GM12891 (cell line): ENCODE data around the gene RELA.
A peak's percentile ranks its signal among the peaks of the same experiment; 100 is the strongest.

ENCODE experiments used
- DNase-seq: peaks from one replicate; pipeline ENCODE4 v3.0.0; 2011; ENCODE audit warnings: low spot score; ENCODE audit not compliant: insufficient read length
- FAIRE-seq: peaks from 2 replicates; lab custom pipeline; 2011; peaks lifted over from hg19 to GRCh38; lab: Jason Lieb, UNC
- PAX5 ChIP-seq: IDR thresholded peaks from 2 replicates; pipeline ENCODE4 v1.6.1; 2011; ENCODE audit warnings: low read length, moderate library complexity, mild to moderate bottlenecking; ENCODE audit not compliant: insufficient read depth, severe bottlenecking
- POLR2A ChIP-seq: IDR thresholded peaks from 2 replicates; pipeline ENCODE4 v1.6.1; 2011; ENCODE audit warnings: low read depth, low read length, control low read depth
- POLR2AphosphoS5 ChIP-seq: IDR thresholded peaks from 2 replicates; pipeline ENCODE4 v1.6.1; 2011; ENCODE audit warnings: low read depth, low read length, control low read depth
- POU2F2 ChIP-seq: IDR thresholded peaks from 2 replicates; pipeline ENCODE4 v1.6.1; 2011; ENCODE audit warnings: low read depth, mild to moderate bottlenecking, control low read depth, low read length, moderate library complexity
- SPI1 ChIP-seq: IDR thresholded peaks from 2 replicates; pipeline ENCODE4 v1.6.1; 2011; ENCODE audit warnings: low read depth, low read length, control low read depth
- TAF1 ChIP-seq: IDR thresholded peaks from 2 replicates; pipeline ENCODE4 v1.6.1; 2011; ENCODE audit warnings: low read depth, low read length, control low read depth

RELA gene

DNA sequence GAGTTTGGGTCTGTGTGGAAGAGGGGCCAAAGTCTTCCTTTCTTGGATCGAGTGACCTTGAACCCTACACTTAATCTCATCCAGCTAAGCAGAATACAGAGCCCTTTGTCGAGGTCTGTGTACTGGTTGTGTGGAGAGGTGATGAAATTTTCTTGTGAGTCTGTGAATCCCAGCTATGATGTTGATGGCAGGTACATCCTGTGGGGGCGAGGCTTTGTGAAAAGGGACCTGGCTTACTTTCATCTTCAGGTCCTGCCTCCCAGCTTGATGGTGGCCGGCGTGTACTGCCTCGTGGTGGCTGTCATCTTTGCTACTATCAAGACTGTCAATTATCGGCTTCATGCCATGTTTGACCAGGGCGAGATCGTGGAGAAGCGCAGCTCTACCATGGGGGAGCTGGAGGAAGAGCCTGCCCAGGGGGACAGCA is 46.1 kb downstream of the RELA start:
- TF ChIP-seq PAX5: no peak
- TF ChIP-seq POU2F2: no peak
- TF ChIP-seq SPI1: no peak
- no peak for TF ChIP-seq POLR2AphosphoS5
- no peak for TF ChIP-seq TAF1
- no peak for TF ChIP-seq POLR2A
- DNase-seq: no peak
- peak; percentile 75 for FAIRE-seq

DNA sequence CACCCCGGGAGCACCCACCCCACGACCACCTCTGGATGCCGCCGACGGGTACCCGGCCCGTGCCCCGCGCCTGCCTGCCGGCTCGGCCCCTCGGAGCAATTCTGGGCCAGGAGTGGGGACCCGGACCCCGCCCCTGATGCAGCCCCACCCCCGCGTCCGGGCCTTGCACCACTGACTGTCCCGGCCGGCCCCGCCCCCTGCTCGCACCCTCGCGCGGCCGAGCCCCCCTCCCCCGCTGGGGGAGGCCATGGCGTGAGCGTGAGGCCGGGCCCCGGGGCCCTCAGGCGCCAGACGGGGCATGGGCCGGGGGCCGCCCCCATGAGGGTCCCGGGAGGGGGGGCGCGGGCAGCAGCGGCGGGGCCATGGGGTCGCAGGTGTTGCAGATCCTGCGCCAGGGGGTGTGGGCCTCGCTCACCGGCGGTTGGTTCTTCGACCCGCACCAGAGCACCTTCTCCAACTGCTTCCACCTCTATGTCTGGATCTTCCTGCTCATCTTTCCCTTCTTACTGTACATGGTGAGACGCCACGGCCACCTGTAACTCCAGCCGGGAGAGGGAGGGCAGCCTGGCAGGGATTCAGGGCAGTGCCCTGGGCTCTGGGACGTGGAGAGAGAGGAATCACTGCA is 46.7 kb downstream of the RELA start:
- TF ChIP-seq PAX5 (no peak), POLR2A (no peak), POLR2AphosphoS5 (no peak), TAF1 (no peak; the same call in 1 of the 2 replicates)
- DNase-seq (peak; percentile 90), FAIRE-seq (no peak)

DNA sequence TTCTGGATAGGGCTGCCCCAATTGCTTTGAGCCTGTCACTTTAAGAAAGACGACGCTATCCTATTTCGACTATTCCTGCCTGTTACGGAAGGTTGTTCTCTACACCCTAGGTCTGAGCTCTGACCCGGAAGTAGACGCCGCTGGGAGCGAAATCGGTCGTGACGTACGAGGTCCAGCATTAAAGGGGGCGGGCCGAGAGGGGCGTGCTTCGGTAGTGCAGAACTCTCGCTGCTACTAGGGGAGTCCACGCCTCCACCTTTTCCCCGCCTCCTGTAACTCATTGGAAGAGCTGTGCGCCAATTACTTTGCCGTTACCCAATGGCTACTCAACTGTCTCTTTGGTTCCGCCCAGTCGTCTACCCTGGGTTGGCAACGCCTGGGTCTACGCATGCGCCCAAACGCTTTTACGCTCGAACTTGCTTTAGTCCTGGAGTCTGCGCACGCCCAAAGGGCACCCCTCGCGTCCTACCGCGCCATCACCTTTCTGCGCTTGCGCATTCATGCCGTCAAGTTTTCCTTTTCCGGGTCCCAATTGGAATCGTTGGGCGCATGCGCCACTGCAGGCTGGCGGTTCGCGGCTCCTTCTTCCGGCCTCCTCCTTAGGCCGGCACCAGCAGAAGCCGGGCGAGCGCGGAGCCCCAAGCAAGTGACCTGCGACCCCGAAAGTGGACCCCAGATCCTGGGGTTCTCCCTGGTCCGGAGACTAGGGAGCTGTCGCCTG is 47.3 kb downstream of the RELA start, which contains the start of gene PCNX3:
TSS of gene PCNX3 (plus strand) at position 548 of the 721 bp plus-strand sequence. CDS start 536 bp downstream, outside the sequence.
- DNase-seq (peak; percentile 100), FAIRE-seq (peak; percentile 100)
- no peak for TF ChIP-seq POU2F2
- peak; percentile 52; the same call in 1 of the 2 replicates for TF ChIP-seq POLR2AphosphoS5

DNA sequence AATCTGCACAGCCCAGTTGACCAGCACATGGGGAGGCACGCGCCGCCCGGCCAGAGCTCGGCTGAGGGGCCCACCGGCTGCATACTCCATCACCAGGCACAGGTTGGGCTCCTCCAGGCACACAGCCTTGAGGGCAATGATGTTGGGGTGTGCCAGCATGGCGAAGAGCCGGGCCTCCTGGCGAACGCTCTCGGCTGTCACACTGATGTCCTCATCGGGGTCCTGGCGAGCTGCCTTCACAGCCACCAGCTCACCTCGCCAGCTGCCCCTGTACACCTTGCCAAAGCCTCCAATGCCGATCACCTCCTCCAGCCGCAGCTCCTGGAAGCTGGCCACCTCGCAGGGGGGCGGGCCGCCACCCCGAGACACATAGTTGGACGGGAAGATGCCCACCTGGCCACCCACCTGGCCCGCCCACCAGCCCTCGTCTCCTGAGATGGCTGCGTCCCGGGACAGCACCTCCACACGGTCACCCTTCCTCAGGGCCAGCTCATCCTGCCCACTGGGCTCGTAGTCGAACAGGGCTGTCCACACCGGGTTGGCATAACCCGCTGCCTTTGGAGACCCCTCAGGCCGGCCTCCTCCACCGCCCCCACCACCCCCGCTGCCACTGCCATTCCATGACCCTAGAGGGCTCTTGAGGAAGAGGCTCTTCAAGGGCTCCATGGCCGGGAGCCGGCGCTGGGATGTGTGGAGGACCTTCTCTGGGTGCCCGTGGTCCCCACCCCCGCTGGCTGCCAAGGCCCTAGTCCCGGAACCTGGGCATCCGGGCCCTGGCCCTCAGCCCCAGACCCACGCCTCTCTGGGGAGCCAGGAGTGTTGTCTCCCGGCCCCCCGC is 49.4 kb downstream of the RELA start:
- TF ChIP-seq PAX5 (no peak), POLR2A (no peak), TAF1 (no peak)
- FAIRE-seq (peak; percentile 45), DNase-seq (peak; percentile 60)

DNA sequence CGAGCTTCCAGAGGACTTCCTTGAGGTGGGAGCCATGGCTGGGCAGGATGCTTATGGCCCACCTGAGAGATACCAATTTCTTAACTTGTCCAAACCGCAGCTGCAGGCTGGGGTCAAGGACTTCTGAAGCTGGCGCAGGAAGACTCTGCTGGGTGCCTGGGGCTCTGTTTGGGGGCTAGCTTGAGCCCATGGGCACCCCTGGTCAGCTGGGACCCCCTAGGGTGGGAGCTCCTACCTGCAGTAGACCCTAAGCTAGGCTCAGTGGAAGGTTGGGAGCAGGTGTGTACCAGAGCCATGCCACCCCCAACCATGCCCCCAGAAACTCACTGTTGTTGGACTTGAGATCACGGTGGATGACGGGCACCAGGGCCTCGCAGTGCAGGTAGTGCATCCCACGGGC is 50.0 kb downstream of the RELA start:
- FAIRE-seq (no peak), DNase-seq (no peak)
- TF ChIP-seq POLR2A: no peak
- TF ChIP-seq SPI1: no peak
- TF ChIP-seq PAX5: no peak
- no peak for TF ChIP-seq POLR2AphosphoS5
- no peak for TF ChIP-seq POU2F2
- TF ChIP-seq TAF1: no peak

DNA sequence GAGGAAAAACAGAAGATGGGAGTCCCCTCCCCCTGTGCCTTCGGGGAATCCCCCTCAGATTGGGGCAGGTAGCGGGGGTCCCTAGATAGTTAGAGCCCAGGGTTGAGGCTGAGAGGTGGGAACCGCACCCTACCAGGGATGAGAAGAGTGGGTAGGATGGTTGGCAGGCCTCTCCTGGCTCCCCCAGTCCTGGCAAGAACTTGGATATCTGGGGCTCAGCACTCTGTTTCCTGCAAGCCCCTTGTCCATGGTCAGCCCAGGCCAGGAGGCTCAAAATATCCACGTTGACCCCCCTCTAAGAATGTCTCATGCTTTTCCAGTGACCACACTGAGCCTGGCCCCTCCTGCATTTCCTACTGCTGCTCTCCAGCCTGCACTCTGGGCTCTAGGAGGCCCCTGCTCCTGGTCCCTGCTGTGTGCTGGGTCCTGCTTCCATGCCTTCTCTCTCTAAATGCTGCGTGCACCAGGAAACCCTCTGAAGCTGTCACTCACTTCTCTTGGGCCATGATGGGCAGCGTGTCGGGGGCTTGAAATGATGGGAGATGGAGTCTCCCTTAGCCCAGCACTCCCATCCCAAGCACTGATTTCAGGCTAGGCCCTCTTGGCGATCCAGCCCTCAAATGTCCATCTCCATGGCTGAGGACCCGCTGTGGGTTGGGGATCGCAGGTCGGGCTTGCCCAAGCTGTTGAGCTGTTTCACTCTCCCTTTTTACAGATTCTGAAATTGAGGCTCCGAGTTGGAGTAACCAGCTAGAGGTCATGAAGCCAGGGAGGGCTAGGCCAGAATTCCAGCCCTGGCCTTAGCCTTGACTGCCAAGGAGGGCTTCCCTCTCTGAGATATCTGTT is 50.7 kb downstream of the RELA start:
- TF ChIP-seq POLR2A: no peak
- TF ChIP-seq SPI1: no peak
- no peak for TF ChIP-seq POLR2AphosphoS5
- TF ChIP-seq POU2F2: no peak
- no peak for TF ChIP-seq PAX5
- TF ChIP-seq TAF1: no peak
- DNase-seq: no peak
- FAIRE-seq: no peak

DNA sequence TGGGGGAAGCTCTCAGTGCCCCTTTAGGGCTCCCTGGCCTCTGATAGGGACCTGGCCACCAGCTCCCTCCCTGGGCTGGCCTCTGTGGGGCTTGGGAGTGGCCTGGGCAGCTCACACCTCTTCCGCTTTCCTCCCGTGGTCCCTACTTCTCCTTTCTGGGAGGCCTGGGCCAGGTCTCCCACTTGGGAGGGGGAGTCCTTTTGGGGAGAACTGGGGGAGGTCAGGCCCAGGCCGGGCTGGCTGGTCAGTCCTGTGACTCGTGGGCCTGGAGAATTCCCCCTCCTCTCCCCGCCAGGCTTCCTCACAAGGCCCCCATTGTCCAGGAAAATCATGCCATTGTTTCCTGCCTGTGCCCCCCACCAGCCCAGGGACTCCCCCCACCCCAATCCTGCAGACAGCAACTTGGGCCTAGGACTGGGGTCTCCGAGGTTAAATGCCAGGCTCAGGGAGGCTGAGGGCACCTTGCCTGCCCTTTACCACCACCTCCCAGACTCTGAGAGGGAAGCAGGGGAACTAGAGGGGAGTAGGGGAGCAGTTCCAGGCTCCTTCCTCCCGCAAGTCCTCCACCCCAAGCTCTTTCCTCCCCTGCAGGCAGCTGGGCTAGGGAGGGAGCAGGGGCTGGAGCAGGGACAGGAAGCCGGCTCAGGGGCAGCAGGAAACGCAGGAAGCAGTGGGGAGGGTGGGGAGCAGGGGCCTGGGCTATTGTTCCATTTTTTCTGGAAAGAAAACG is 51.5 kb downstream of the RELA start:
- DNase-seq (no peak), FAIRE-seq (no peak)
- TF ChIP-seq TAF1 (no peak), PAX5 (no peak), POU2F2 (no peak), POLR2A (no peak), SPI1 (no peak), POLR2AphosphoS5 (no peak)

DNA sequence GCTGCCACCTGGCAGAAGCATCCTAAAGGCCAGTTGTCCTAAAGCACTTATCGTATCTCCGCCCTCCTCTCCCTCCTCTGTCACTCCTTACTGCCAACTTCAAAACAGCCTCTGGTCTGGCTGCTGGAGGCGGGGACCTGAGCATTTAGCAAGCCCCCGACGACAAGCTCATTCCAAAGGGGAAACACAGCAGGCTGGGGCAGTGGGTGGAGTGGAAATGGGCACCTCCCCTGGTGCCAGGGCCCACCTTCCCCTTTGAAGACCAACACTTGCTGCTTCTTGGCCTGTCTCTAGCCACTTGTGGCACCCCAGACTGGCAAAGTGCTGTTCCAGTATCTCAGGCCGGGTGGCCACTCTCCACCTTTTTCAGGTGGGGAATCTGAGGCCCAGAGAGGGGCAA is 52.3 kb downstream of the RELA start:
- TF ChIP-seq SPI1 (no peak), POU2F2 (no peak), TAF1 (no peak), POLR2AphosphoS5 (no peak), PAX5 (no peak), POLR2A (no peak)
- DNase-seq: no peak
- no peak for FAIRE-seq
